Measurements from ENCODE around the gene TOMM20.
"Not testable (repeated sequence)": the region's sequence is repeated elsewhere in the genome, so short reads cannot be mapped to it uniquely, and the experiment has no call there.

DNA sequence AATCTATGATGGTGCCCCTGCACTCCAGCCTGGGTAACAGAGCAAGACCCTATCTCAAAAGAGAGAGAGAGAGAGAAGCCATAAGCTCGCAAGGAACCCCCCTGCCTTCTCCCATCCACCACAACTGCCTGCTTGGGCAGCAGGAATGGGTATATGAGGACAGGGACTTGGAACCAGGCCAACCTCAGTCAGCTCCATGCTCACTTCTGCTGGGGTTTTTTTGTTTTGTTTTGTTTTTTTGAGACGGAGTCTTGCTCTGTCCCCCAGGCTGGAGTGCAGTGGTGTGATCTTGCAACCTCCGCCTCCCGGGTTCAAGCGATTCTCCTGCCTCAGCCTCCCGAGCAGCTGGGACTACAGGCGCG lies 36.6 kb downstream of the TOMM20 start:
- not testable (repeated sequence) for TF ChIP-seq EZH2phosphoT487 (IDR thresholded peaks at IDR 0.05; ENCODE audit: unreplicated experiment); EZH2 (IDR thresholded peaks at IDR 0.05; ENCODE audit: low read depth, unreplicated experiment); POLR2AphosphoS5 (IDR thresholded peaks at IDR 0.05; ENCODE audit: low read depth)
- TF ChIP-seq, protein P1, sequence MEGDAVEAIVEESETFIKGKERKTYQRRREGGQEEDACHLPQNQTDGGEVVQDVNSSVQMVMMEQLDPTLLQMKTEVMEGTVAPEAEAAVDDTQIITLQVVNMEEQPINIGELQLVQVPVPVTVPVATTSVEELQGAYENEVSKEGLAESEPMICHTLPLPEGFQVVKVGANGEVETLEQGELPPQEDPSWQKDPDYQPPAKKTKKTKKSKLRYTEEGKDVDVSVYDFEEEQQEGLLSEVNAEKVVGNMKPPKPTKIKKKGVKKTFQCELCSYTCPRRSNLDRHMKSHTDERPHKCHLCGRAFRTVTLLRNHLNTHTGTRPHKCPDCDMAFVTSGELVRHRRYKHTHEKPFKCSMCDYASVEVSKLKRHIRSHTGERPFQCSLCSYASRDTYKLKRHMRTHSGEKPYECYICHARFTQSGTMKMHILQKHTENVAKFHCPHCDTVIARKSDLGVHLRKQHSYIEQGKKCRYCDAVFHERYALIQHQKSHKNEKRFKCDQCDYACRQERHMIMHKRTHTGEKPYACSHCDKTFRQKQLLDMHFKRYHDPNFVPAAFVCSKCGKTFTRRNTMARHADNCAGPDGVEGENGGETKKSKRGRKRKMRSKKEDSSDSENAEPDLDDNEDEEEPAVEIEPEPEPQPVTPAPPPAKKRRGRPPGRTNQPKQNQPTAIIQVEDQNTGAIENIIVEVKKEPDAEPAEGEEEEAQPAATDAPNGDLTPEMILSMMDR (conservative IDR thresholded peaks at IDR 0.05; ENCODE audit: low read depth in 2 of 2), result not testable (repeated sequence)
- TF ChIP-seq, protein P2, sequence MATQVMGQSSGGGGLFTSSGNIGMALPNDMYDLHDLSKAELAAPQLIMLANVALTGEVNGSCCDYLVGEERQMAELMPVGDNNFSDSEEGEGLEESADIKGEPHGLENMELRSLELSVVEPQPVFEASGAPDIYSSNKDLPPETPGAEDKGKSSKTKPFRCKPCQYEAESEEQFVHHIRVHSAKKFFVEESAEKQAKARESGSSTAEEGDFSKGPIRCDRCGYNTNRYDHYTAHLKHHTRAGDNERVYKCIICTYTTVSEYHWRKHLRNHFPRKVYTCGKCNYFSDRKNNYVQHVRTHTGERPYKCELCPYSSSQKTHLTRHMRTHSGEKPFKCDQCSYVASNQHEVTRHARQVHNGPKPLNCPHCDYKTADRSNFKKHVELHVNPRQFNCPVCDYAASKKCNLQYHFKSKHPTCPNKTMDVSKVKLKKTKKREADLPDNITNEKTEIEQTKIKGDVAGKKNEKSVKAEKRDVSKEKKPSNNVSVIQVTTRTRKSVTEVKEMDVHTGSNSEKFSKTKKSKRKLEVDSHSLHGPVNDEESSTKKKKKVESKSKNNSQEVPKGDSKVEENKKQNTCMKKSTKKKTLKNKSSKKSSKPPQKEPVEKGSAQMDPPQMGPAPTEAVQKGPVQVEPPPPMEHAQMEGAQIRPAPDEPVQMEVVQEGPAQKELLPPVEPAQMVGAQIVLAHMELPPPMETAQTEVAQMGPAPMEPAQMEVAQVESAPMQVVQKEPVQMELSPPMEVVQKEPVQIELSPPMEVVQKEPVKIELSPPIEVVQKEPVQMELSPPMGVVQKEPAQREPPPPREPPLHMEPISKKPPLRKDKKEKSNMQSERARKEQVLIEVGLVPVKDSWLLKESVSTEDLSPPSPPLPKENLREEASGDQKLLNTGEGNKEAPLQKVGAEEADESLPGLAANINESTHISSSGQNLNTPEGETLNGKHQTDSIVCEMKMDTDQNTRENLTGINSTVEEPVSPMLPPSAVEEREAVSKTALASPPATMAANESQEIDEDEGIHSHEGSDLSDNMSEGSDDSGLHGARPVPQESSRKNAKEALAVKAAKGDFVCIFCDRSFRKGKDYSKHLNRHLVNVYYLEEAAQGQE (IDR thresholded peaks at IDR 0.05; ENCODE audit: unreplicated experiment), result not testable (repeated sequence)
- TF ChIP-seq, protein P3, sequence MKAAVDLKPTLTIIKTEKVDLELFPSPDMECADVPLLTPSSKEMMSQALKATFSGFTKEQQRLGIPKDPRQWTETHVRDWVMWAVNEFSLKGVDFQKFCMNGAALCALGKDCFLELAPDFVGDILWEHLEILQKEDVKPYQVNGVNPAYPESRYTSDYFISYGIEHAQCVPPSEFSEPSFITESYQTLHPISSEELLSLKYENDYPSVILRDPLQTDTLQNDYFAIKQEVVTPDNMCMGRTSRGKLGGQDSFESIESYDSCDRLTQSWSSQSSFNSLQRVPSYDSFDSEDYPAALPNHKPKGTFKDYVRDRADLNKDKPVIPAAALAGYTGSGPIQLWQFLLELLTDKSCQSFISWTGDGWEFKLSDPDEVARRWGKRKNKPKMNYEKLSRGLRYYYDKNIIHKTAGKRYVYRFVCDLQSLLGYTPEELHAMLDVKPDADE (IDR thresholded peaks at IDR 0.05), result not testable (repeated sequence)
